ENCODE data around the gene MILR1.
A peak's percentile ranks its signal among the peaks of the same experiment; 100 is the strongest.
"Not testable (repeated sequence)": the region's sequence is repeated elsewhere in the genome, so short reads cannot be mapped to it uniquely, and the experiment has no call there.

MILR1 gene

GRCh38 chr17:64480951-64481350 lies 32.0 kb downstream of the MILR1 start:
- FAIRE-seq: no peak

GRCh38 chr17:64484380-64484779 lies 35.5 kb downstream of the MILR1 start:
- no peak for FAIRE-seq

- FAIRE-seq: no peak
Observed at GRCh38 chr17:64488301-64488700, 39.4 kb downstream of the MILR1 start.

- FAIRE-seq: no peak
Observed at GRCh38 chr17:64491034-64491860, 42.3 kb downstream of the MILR1 start.

GRCh38 chr17:64491994-64492393 lies 43.1 kb downstream of the MILR1 start:
- FAIRE-seq: no peak

GRCh38 chr17:64492481-64493109 lies 43.7 kb downstream of the MILR1 start:
- peak; percentile 11 for FAIRE-seq

GRCh38 chr17:64494121-64494520 lies 45.2 kb downstream of the MILR1 start:
- no peak for FAIRE-seq

- FAIRE-seq: not testable (repeated sequence)
Observed at GRCh38 chr17:64495300-64495699, 46.4 kb downstream of the MILR1 start.

GRCh38 chr17:64496348-64496785 lies 47.5 kb downstream of the MILR1 start:
- no peak for FAIRE-seq

- peak; percentile 96 for FAIRE-seq
Observed at GRCh38 chr17:64496786-64497564, 48.1 kb downstream of the MILR1 start, which contains the start of gene POLG2. Gene POLG2, minus strand, starts transcription at chr17:64497054. Its CDS starts 86 bp downstream, at chr17:64496968.

GRCh38 chr17:64497565-64498035 lies 48.7 kb downstream of the MILR1 start:
- no peak for FAIRE-seq

GRCh38 chr17:64498308-64499203 lies 49.6 kb downstream of the MILR1 start:
- peak; percentile 76 for FAIRE-seq

- no peak for FAIRE-seq
Observed at GRCh38 chr17:64499805-64500486, 51.0 kb downstream of the MILR1 start.

GRCh38 chr17:64500487-64500859 lies 51.6 kb downstream of the MILR1 start:
- FAIRE-seq: no peak

- no peak for FAIRE-seq
Observed at GRCh38 chr17:64500862-64501765, 52.2 kb downstream of the MILR1 start.

GRCh38 chr17:64502021-64502420 lies 53.1 kb downstream of the MILR1 start:
- FAIRE-seq: no peak

GRCh38 chr17:64502809-64503208 lies 53.9 kb downstream of the MILR1 start:
- no peak for FAIRE-seq

GRCh38 chr17:64503341-64503740 lies 54.4 kb downstream of the MILR1 start:
- FAIRE-seq: no peak

GRCh38 chr17:64503821-64504768 lies 55.2 kb downstream of the MILR1 start:
- no peak for FAIRE-seq

Measured in G401.6 (cell line).